OCI-LY3 (cell line): Measurements from ENCODE around the gene KCNE1.

Experiments
- EZH2phosphoT487 ChIP-seq: fragments of 200-600 bp; shearing (Covaris generic); IDR thresholded peaks from 2 replicates; pipeline ENCODE4 v1.6.1; 2018; ENCODE audit warnings: antibody characterized with exemption, mixed run types, low read depth
- TF ChIP-seq, protein P1 (sequence below): fragments of 200-600, 300-600 bp; sonication (generic); IDR thresholded peaks from 2 replicates; pipeline ENCODE4 v1.5.1; 2014; ENCODE audit warnings: antibody characterized with exemption, low read length, low read depth

DNA sequence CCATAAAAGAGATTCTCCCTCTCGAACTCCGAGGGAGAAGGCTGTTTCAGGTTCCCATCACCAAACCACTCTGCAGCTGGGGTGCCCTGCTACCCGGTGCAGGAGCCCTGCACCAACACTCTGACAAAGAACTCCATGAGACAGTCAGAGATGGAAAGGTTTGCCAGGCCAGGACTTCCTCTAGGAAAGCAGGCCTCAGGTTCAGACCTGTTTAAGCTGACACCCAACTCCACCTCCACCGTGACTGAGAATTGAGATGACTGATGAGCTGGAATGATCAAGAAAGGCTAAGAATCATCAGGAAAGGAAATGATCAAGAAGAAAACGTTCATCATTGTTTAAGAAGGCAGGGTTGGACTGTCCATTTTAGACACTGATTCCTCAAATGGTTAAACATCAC is 46.2 kb upstream of the KCNE1 start:
- TF ChIP-seq, protein P1, sequence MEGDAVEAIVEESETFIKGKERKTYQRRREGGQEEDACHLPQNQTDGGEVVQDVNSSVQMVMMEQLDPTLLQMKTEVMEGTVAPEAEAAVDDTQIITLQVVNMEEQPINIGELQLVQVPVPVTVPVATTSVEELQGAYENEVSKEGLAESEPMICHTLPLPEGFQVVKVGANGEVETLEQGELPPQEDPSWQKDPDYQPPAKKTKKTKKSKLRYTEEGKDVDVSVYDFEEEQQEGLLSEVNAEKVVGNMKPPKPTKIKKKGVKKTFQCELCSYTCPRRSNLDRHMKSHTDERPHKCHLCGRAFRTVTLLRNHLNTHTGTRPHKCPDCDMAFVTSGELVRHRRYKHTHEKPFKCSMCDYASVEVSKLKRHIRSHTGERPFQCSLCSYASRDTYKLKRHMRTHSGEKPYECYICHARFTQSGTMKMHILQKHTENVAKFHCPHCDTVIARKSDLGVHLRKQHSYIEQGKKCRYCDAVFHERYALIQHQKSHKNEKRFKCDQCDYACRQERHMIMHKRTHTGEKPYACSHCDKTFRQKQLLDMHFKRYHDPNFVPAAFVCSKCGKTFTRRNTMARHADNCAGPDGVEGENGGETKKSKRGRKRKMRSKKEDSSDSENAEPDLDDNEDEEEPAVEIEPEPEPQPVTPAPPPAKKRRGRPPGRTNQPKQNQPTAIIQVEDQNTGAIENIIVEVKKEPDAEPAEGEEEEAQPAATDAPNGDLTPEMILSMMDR = no peak
- TF ChIP-seq EZH2phosphoT487 = no peak
